Left lobe of liver (tissue), 2 donors: ENCODE data around the gene IMPACT. TPM values are rescaled to one million over a fixed set of nuclear protein-coding genes. Genes with fewer than 3 reads are reported as not detected.

Experiments used
- ATAC-seq: fragments of 200-7000 bp; cut with Tn5 transposase; one replicate; pipeline ENCODE4 v1.9.1; 2020; ENCODE audit warnings: mild to moderate bottlenecking, moderate library complexity
- DNase-seq: peaks from one replicate; pipeline ENCODE4 v3.0.0-alpha.2; 2020; ENCODE audit warnings: low spot score
- total RNA-seq: library from RNA; stranded (reverse); gene quantifications from one replicate; pipeline ENCODE4 v1.2.1, GENCODE V29; 2021
- donor health status: DM: no; HTN: no; CAD: no; lungs with moderate emphysema.
- donor health status: DM: no; HTN: yes; CAD: no.

IMPACT gene
- 14.8 TPM for total RNA-seq

- ATAC-seq (peak; percentile 99), DNase-seq (peak; percentile 88)
Measured at GRCh38 chr18:24426398-24427294, at the start of gene IMPACT. Gene IMPACT (plus strand): TSS chr18:24426670. CDS start chr18:24426757, 87 bp downstream.

GRCh38 chr18:24378598-24378997 lies 47.9 kb upstream of the IMPACT start:
- DNase-seq = no peak
- no peak for ATAC-seq

- DNase-seq (no peak), ATAC-seq (no peak)
Measured at GRCh38 chr18:24380163-24380747, 46.2 kb upstream of the IMPACT start.

- DNase-seq = no peak
- peak; percentile 18 for ATAC-seq
Measured at GRCh38 chr18:24381126-24381525, 45.3 kb upstream of the IMPACT start.

- ATAC-seq = no peak
- DNase-seq = no peak
Measured at GRCh38 chr18:24386681-24387080, 39.8 kb upstream of the IMPACT start.

GRCh38 chr18:24388957-24389356 lies 37.5 kb upstream of the IMPACT start:
- ATAC-seq = no peak
- no peak for DNase-seq

GRCh38 chr18:24395049-24395795 lies 31.2 kb upstream of the IMPACT start:
- DNase-seq (no peak), ATAC-seq (no peak)

GRCh38 chr18:24396082-24396633 lies 30.3 kb upstream of the IMPACT start:
- DNase-seq (no peak), ATAC-seq (no peak)

GRCh38 chr18:24397131-24397693 lies 29.3 kb upstream of the IMPACT start:
- ATAC-seq (peak; percentile 57), DNase-seq (peak; percentile 60)

- ATAC-seq = peak; percentile 96
Measured at GRCh38 chr18:24397694-24398368, 28.6 kb upstream of the IMPACT start, which contains the start of gene OSBPL1A. Gene OSBPL1A (minus strand): TSS chr18:24397824. CDS start chr18:24377533, 20,291 bp downstream.

GRCh38 chr18:24398540-24398939 lies 27.9 kb upstream of the IMPACT start:
- ATAC-seq = no peak

More at GRCh38 chr18:24397694-24398368, 28.6 kb upstream of the IMPACT start, which contains the start of gene OSBPL1A:
- peak; percentile 96 for DNase-seq

GRCh38 chr18:24400587-24400986 lies 25.9 kb upstream of the IMPACT start:
- DNase-seq = no peak
- ATAC-seq = no peak

More at GRCh38 chr18:24398540-24398939, 27.9 kb upstream of the IMPACT start:
- no peak for DNase-seq

GRCh38 chr18:24402209-24402785 lies 24.2 kb upstream of the IMPACT start:
- ATAC-seq (no peak), DNase-seq (no peak)

GRCh38 chr18:24403076-24403475 lies 23.4 kb upstream of the IMPACT start:
- no peak for ATAC-seq
- DNase-seq = no peak

GRCh38 chr18:24404591-24404990 lies 21.9 kb upstream of the IMPACT start:
- ATAC-seq (no peak), DNase-seq (no peak)

GRCh38 chr18:24408496-24408895 lies 18.0 kb upstream of the IMPACT start:
- no peak for ATAC-seq
- no peak for DNase-seq

GRCh38 chr18:24413148-24413547 lies 13.3 kb upstream of the IMPACT start:
- no peak for DNase-seq
- peak; percentile 21 for ATAC-seq

GRCh38 chr18:24414349-24415003 lies 12.0 kb upstream of the IMPACT start:
- ATAC-seq (no peak), DNase-seq (no peak)

- ATAC-seq = no peak
Measured at GRCh38 chr18:24417480-24417879, 9.0 kb upstream of the IMPACT start.

More at GRCh38 chr18:24417480-24417879, 9.0 kb upstream of the IMPACT start:
- no peak for DNase-seq
